H1 (cell line): ENCODE measurements around the gene ETV5. TPM values are rescaled to one million over a fixed set of nuclear protein-coding genes. Genes with fewer than 3 reads are reported as not detected.

Experiments
- CTCF ChIA-PET: fragments of 300-600 bp; sonication (Branson Sonifier 250); formaldehyde crosslinking; loops from one replicate; lab custom pipeline; 2021; ENCODE audit not compliant: partially characterized antibody; lab: Charles Lee
- POLR2A ChIA-PET: fragments of 300-600 bp; sonication (Branson Sonifier 250); formaldehyde crosslinking; loops from one replicate; lab custom pipeline; 2021; ENCODE audit warnings: inconsistent platforms; ENCODE audit not compliant: partially characterized antibody; lab: Charles Lee
- DNase-seq, 2 experiments: peaks; one replicate each; pipeline versions ENCODE4 v3.0.0 to v3.0.0-alpha.2; 2010 to 2022; ENCODE audit warnings: low spot score in 2 of 2, low read depth in 1 of 2, mixed read lengths in 1 of 2
- FAIRE-seq: peaks from 2 replicates; lab custom pipeline; 2011; peaks lifted over from hg19 to GRCh38; lab: Jason Lieb, UNC
- H2AFZ ChIP-seq: 2 replicates; pipeline ENCODE4 v1.8.1; 2012; ENCODE audit warnings: low read length, inconsistent platforms
- H2AK5ac ChIP-seq: 2 replicates; pipeline ENCODE4 v1.6.1; 2013; ENCODE audit warnings: low read depth, low read length
- H2BK120ac ChIP-seq: replicated peaks from 2 replicates; pipeline ENCODE3; 2013; ENCODE audit warnings: low read depth, low read length, inconsistent platforms
- H2BK12ac ChIP-seq: 2 replicates; pipeline ENCODE4 v1.6.1; 2013; ENCODE audit warnings: low read depth, low read length
- H2BK15ac ChIP-seq: 2 replicates; pipeline ENCODE4 v1.6.1; 2013; ENCODE audit warnings: low read length
- H2BK20ac ChIP-seq: 2 replicates; pipeline ENCODE4 v1.6.1; 2013; ENCODE audit warnings: low read length
- H2BK5ac ChIP-seq: 2 replicates; pipeline ENCODE4 v1.6.1; 2013; ENCODE audit warnings: low read depth, low read length
- H3K14ac ChIP-seq: 2 replicates; pipeline ENCODE4 v1.6.1; 2013; ENCODE audit warnings: inconsistent platforms; ENCODE audit not compliant: insufficient read length
- H3K18ac ChIP-seq: 2 replicates; pipeline ENCODE4 v1.6.1; 2013; ENCODE audit warnings: low read length; ENCODE audit errors: extremely low read depth
- H3K23ac ChIP-seq: 2 replicates; pipeline ENCODE4 v1.6.1; 2013; ENCODE audit warnings: inconsistent platforms; ENCODE audit not compliant: insufficient read length
- H3K23me2 ChIP-seq: 2 replicates; pipeline ENCODE4 v1.6.1; 2013; ENCODE audit warnings: low read depth, low read length
- H3K27ac ChIP-seq: 2 replicates; pipeline ENCODE4 v1.6.1; 2011; ENCODE audit warnings: low read depth, low read length, inconsistent platforms
- H3K27me3 ChIP-seq, 4 experiments: replicated peaks in 1 of 4; 1 replicate in 1 of 4; 2 replicates in 3 of 4; pipeline versions ENCODE4 v1.6.1 to v1.8.1; 2011 to 2013; ENCODE audit warnings: low read length in 3 of 4, mild to moderate bottlenecking in 3 of 4, inconsistent platforms in 2 of 4, mixed read lengths in 2 of 4, moderate library complexity in 1 of 4; ENCODE audit not compliant: control insufficient read depth in 3 of 4, insufficient read depth in 3 of 4; ENCODE audit errors: extremely low read depth in 1 of 4
- H3K36me3 ChIP-seq, 4 experiments: 2 replicates each; pipeline versions ENCODE4 v1.6.1 to v1.8.1; 2011 to 2013; ENCODE audit warnings: mild to moderate bottlenecking in 4 of 4, low read length in 3 of 4, moderate library complexity in 2 of 4, control low read depth in 1 of 4, inconsistent platforms in 1 of 4; ENCODE audit not compliant: insufficient read depth in 4 of 4, control insufficient read depth in 2 of 4
- H3K4ac ChIP-seq: replicated peaks from 2 replicates; pipeline ENCODE3; 2013; ENCODE audit warnings: low read length, low read depth, mixed read lengths, inconsistent platforms; ENCODE audit not compliant: insufficient read length
- H3K4me1 ChIP-seq, 4 experiments: replicated peaks in 1 of 4; 1 replicate in 1 of 4; 2 replicates in 3 of 4; pipeline versions ENCODE4 v1.6.1 to v1.8.1; 2011 to 2013; ENCODE audit warnings: low read length in 3 of 4, inconsistent platforms in 2 of 4, mixed read lengths in 1 of 4; ENCODE audit not compliant: insufficient read depth in 4 of 4, control insufficient read depth in 3 of 4
- H3K4me2 ChIP-seq, 2 experiments: 2 replicates each; pipeline versions ENCODE4 v1.6.1 to v1.8.1; 2011 to 2013; ENCODE audit warnings: low read depth in 2 of 2, low read length in 2 of 2, control low read depth in 1 of 2, inconsistent platforms in 1 of 2, mild to moderate bottlenecking in 1 of 2; ENCODE audit not compliant: insufficient read depth in 1 of 2
- H3K4me3 ChIP-seq, 4 experiments: fragments of 200-600, 300-600 bp in 1 of 4; sonication (generic), shearing (Covaris generic), sonication (Bioruptor Twin) in 1 of 4; 2 replicates each; pipeline versions ENCODE4 v1.5.1 to v1.8.1; 2011 to 2016; ENCODE audit warnings: low read length in 4 of 4, low read depth in 3 of 4, control low read depth in 2 of 4, inconsistent platforms in 2 of 4, mild to moderate bottlenecking in 2 of 4, mixed read lengths in 1 of 4, moderate library complexity in 1 of 4; ENCODE audit not compliant: insufficient read depth in 2 of 4; ENCODE audit errors: extremely low read depth in 1 of 4
- H3K56ac ChIP-seq: replicated peaks from 2 replicates; pipeline ENCODE3; 2013; ENCODE audit warnings: low read depth, mild to moderate bottlenecking, mixed read lengths, low read length, inconsistent platforms; ENCODE audit not compliant: insufficient read length
- H3K79me1 ChIP-seq: 2 replicates; pipeline ENCODE4 v1.6.1; 2013; ENCODE audit warnings: low read depth, low read length, control low read depth
- H3K79me2 ChIP-seq, 2 experiments: 2 replicates each; pipeline versions ENCODE4 v1.6.1 to v1.8.1; 2012 to 2013; ENCODE audit warnings: low read length in 2 of 2, mild to moderate bottlenecking in 2 of 2, inconsistent platforms in 1 of 2; ENCODE audit not compliant: insufficient read depth in 2 of 2, control insufficient read depth in 1 of 2
- H3K9ac ChIP-seq, 4 experiments: replicated peaks in 1 of 4; 1 replicate in 1 of 4; 2 replicates in 3 of 4; pipeline versions ENCODE4 v1.6.1 to v1.8.1; 2011 to 2013; ENCODE audit warnings: low read depth in 3 of 4, low read length in 3 of 4, control low read depth in 2 of 4, mild to moderate bottlenecking in 2 of 4, moderate library complexity in 2 of 4, inconsistent platforms in 1 of 4; ENCODE audit errors: extremely low read depth in 1 of 4
- H3K9me3 ChIP-seq, 2 experiments: 2 replicates each; pipeline versions ENCODE4 v1.6.1 to v1.8.1; 2012 to 2013; ENCODE audit warnings: mild to moderate bottlenecking in 2 of 2, moderate library complexity in 2 of 2, control low read depth in 1 of 2, inconsistent platforms in 1 of 2, low read depth in 1 of 2, low read length in 1 of 2, mixed read lengths in 1 of 2; ENCODE audit not compliant: insufficient read depth in 2 of 2
- H4K20me1 ChIP-seq, 2 experiments: replicated peaks in 1 of 2; 2 replicates each; pipeline versions ENCODE3 to v1.8.1; 2011 to 2013; ENCODE audit warnings: inconsistent platforms in 2 of 2, low read length in 2 of 2, mild to moderate bottlenecking in 1 of 2; ENCODE audit not compliant: insufficient read depth in 2 of 2, control insufficient read depth in 1 of 2
- H4K5ac ChIP-seq: 2 replicates; pipeline ENCODE4 v1.6.1; 2013; ENCODE audit warnings: low read length, low read depth, mixed read lengths, inconsistent platforms; ENCODE audit not compliant: insufficient read length
- H4K8ac ChIP-seq: 2 replicates; pipeline ENCODE4 v1.8.0; 2013; ENCODE audit warnings: mild to moderate bottlenecking, moderate library complexity, low read length, inconsistent platforms; ENCODE audit not compliant: insufficient read depth; ENCODE audit errors: extremely low read depth
- H4K91ac ChIP-seq: replicated peaks from 2 replicates; pipeline ENCODE3; 2013; ENCODE audit warnings: low read length, mixed read lengths, inconsistent platforms; ENCODE audit not compliant: insufficient read length
- ATF2 ChIP-seq: IDR thresholded peaks from 2 replicates; pipeline ENCODE4 v1.6.1; 2012; ENCODE audit warnings: low read length, inconsistent platforms
- CHD1 ChIP-seq: IDR thresholded peaks from 2 replicates; pipeline ENCODE4 v1.6.1; 2012; ENCODE audit warnings: low read depth, low read length, improper control_type of control experiment
- CREB1 ChIP-seq: IDR thresholded peaks from 2 replicates; pipeline ENCODE4 v1.6.1; 2012; ENCODE audit warnings: inconsistent platforms
- CTBP2 ChIP-seq: IDR thresholded peaks from 2 replicates; pipeline ENCODE4 v1.7.0; 2011; ENCODE audit warnings: borderline replicate concordance, mild to moderate bottlenecking, moderate library complexity, mixed read lengths, low read length; ENCODE audit not compliant: insufficient read depth, insufficient read length
- E2F6 ChIP-seq: IDR thresholded peaks from 2 replicates; pipeline ENCODE4 v1.6.1; 2012; ENCODE audit warnings: inconsistent platforms
- JUND ChIP-seq: IDR thresholded peaks from 2 replicates; pipeline ENCODE4 v1.6.1; 2011; ENCODE audit warnings: mild to moderate bottlenecking, improper control_type of control experiment, low read length
- KDM1A ChIP-seq: fragments of 200-600, 300-600 bp; sonication (generic); IDR thresholded peaks from 2 replicates; pipeline ENCODE4 v1.7.1; 2016; ENCODE audit warnings: mild to moderate bottlenecking, low read length, borderline replicate concordance
- MAFK ChIP-seq: IDR thresholded peaks from 2 replicates; pipeline ENCODE4 v1.6.1; 2012; ENCODE audit warnings: low read depth, mild to moderate bottlenecking, improper control_type of control experiment, low read length
- RFX5 ChIP-seq: IDR thresholded peaks from 2 replicates; pipeline ENCODE4 v1.6.1; 2011; ENCODE audit warnings: low read depth, low read length, improper control_type of control experiment, borderline replicate concordance
- SAP30 ChIP-seq: fragments of 300-600 bp; sonication (generic); IDR thresholded peaks from 2 replicates; pipeline ENCODE4 v1.7.1; 2012; ENCODE audit warnings: low read length, moderate library complexity, mild to moderate bottlenecking, inconsistent platforms; ENCODE audit not compliant: insufficient read depth, insufficient replicate concordance
- SIN3A ChIP-seq, 2 experiments: IDR thresholded peaks in 1 of 2; conservative IDR thresholded peaks in 1 of 2; 2 replicates each; pipeline ENCODE4 v1.6.1; 2011 to 2012; ENCODE audit warnings: low read length in 2 of 2, improper control_type of control experiment in 1 of 2, low read depth in 1 of 2, mild to moderate bottlenecking in 1 of 2
- TAF1 ChIP-seq: IDR thresholded peaks from 2 replicates; pipeline ENCODE4 v1.6.1; 2011; ENCODE audit warnings: mild to moderate bottlenecking, low read depth, low read length
- WGBS, 2 experiments: shearing (Covaris generic) in 1 of 2; methylation state at CpG; one replicate each; pipeline versions ENCODE4 v1.1.6 to v1.1.7; 2013 to 2015; ENCODE audit warnings: low lambda C conversion rate in 2 of 2, mixed read lengths in 2 of 2, inconsistent platforms in 1 of 2, low coverage in 1 of 2, missing lambda C conversion rate in 1 of 2; ENCODE audit not compliant: insufficient replicate concordance in 2 of 2, insufficient coverage in 1 of 2, insufficient read length in 1 of 2; ENCODE audit errors: extremely low coverage in 1 of 2, missing lambda C conversion rate in 1 of 2; 5-methylcytosine and 5-hydroxymethylcytosine counted together
- polyA plus RNA-seq, 7 experiments: library from polyadenylated mRNA; depleted of rRNA in 3 of 7; stranded (reverse) in 5 of 7; unstranded in 2 of 7; fragments of >200 nt in 5 of 7; fragments of 200-250 nt in 2 of 7; gene quantifications; 1 replicate in 5 of 7; 2 replicates in 1 of 7; 4 replicates in 1 of 7; pipeline versions ENCODE4 v1.2.1 to v1.2.3, GENCODE V29; 2011 to 2013; ENCODE audit warnings: missing spikeins in 2 of 7, mixed read lengths in 2 of 7
- total RNA-seq: library from RNA; stranded (reverse); fragmentation: NEBNext Ultra II Directional; extraction: Animal tissue kit (Norgen Biotek cat#: 25700); gene quantifications from 2 replicates; pipeline ENCODE4 v1.2.1, GENCODE V29; 2021

Gene ETV5
- total and polyA plus RNA-seq, 2 of the 8 experiments (the other 6 are each of a cell fraction or from before 2014, with no cell fraction given), result 13.1 to 36.9 TPM

- H2BK15ac ChIP-seq, result no peak overlapping the region
- FAIRE-seq (no peak), DNase-seq (no peak)
- H4K5ac ChIP-seq, result no peak overlapping the region
- no peaks in the 10 kb centered on the region for H3K9me3 ChIP-seq
- CTCF ChIA-PET, result interaction anchor here (1.0 to 1.6 kb wide), 2 partner anchors 13 to 170 kb away, joined by 3 read pairs; no protein-coding TSS in a partner anchor
- no peaks in the 10 kb centered on the region for H3K4me1 ChIP-seq
- no peak overlapping the region for H3K4ac ChIP-seq
- no peaks in the 10 kb centered on the region for H4K20me1 ChIP-seq
- H2BK20ac ChIP-seq, result no peak overlapping the region
- no peak overlapping the region for H3K14ac ChIP-seq
- H3K27ac ChIP-seq, result no peak overlapping the region
- no peak overlapping the region for H3K4me2 ChIP-seq
- H3K36me3 ChIP-seq, result peaks cover 0 to 28% (median 0%) of the 10 kb centered on the region in 4 experiments; a peak in 2 of 8 replicates
- H3K23ac ChIP-seq, result no peak overlapping the region
- 82% methylated on average over 3 of the region's 3 CpGs; no CpG with 5 or more reads in 1 of the 2 experiments for WGBS, 2 experiments
- H3K4me3 ChIP-seq, result no peak overlapping the region
- H2BK12ac ChIP-seq, result no peak overlapping the region
- no peaks in the 10 kb centered on the region for H3K79me1 ChIP-seq
- no peaks in the 10 kb centered on the region for H3K79me2 ChIP-seq
- H4K8ac ChIP-seq, result no peak overlapping the region; the same call in 1 of the 2 replicates
- H4K91ac ChIP-seq, result no peak overlapping the region
- H3K18ac ChIP-seq, result no peak overlapping the region
- no peaks in the 10 kb centered on the region for H3K23me2 ChIP-seq
- H2BK120ac ChIP-seq, result no peak overlapping the region
- no peak overlapping the region for H2AK5ac ChIP-seq
- H2BK5ac ChIP-seq, result no peak overlapping the region
- H3K27me3 ChIP-seq, result no peaks in the 10 kb centered on the region
- no peak overlapping the region for H3K9ac ChIP-seq
- no peak overlapping the region for H2AFZ ChIP-seq
- POLR2A ChIA-PET, result no interaction called here
- no peak overlapping the region for H3K56ac ChIP-seq
- TF ChIP-seq SIN3A (conservative IDR thresholded peaks at IDR 0.05 in 1 of 2, IDR thresholded peaks at IDR 0.05 in 1 of 2; ENCODE audit: low read depth in 1 of 2, low read length in 2 of 2) (no peak), JUND (no peak), TAF1 (no peak), RFX5 (no peak), E2F6 (no peak), CTBP2 (no peak), KDM1A (no peak), MAFK (no peak), ATF2 (no peak), CHD1 (no peak), CREB1 (no peak), SAP30 (no peak)
Measured at GRCh38 chr3:186048119-186048518, 60.8 kb downstream of the ETV5 start.
